HG03442 (cell line): ENCODE measurements around the gene ARID3B.
"Not testable (repeated sequence)": the region's sequence is repeated elsewhere in the genome, so short reads cannot be mapped to it uniquely, and the experiment has no call there.

Experiments
- ATAC-seq: cut with Tn5 transposase; IDR thresholded peaks from one replicate; pipeline ENCODE4 v1.9.1; 2021; ENCODE audit warnings: mild to moderate bottlenecking, moderate library complexity; ENCODE audit not compliant: unreplicated experiment

ARID3B gene

GRCh38 chr15:74618841-74619596, 78.0 kb downstream of the ARID3B start:
- no peak for ATAC-seq

DNA sequence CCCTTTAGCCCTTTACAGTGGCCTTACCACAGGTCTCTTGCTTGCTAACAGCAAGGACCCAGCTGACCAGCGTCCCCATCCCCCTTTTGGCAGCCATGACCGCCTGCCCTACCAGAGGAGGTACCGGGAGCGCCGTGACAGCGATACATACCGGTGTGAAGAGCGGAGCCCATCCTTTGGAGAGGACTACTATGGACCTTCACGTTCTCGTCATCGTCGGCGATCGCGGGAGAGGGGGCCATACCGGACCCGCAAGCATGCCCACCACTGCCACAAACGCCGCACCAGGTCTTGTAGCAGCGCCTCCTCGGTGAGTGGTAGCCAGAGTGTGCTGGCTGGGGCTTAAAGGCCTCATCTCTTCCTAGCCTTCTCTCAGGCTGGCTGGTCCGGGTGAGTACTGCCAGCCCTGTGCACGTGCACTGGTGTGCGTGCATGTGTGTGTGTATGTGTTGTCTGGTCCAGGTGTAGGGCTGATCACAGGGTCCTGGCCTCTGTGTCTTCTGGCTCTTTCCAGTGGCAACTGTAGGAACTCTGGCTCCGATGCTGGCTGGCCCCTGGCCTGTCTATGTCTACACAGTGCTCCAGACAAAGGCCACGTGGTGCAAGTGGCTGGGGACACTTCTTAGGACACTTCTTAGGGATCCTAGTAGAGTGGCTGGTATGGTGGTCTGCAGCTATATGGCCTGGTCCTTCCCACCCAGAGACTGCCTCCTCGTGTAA, 79.1 kb downstream of the ARID3B start:
- ATAC-seq: no peak

DNA sequence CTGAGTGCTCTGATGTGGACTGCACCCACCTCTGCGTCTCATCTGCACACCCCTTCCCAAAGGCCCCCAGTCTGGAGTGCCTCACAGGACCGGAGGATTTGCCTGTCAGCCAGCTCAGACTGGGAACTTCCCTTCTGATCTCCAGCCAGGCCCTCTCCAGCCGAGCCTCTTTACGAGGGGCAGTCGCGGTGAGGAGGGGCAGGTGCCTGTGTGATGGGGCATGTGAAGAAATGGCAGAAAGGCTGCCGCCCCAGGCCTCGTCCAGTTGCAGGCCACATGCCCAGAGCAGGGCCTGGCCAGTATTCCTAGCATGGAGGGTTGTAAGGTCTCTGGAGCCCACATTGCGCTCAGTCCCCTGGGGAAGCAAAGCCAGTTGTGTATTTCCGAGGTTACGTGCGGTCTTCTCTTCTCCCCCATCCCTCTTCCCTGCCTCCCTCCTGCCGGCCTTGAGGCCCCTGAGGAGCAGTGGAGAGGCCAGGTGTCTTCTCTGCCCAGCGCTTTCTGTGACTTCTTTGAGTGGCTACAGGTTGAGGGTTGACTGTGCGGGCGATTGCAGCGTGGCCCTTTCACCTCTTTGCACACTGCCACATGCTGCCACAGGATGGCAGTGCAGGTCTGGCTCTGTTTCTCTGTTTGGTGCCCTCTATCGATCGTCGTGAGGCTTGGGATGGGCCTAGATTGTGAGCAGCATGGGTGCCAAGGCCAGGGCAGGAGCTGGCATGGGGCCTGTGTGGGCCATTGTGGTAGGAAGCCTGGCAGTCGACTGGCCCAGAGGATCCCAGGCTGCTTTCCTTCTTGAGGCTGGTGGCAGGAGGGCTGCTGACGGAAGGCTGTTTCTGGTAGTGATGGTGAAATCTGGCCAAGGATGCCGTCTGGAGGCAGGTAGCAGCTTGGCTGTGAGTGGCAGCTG, 79.9 kb downstream of the ARID3B start:
- ATAC-seq: no peak

GRCh38 chr15:74621546-74621920, 80.5 kb downstream of the ARID3B start:
- ATAC-seq: no peak

DNA sequence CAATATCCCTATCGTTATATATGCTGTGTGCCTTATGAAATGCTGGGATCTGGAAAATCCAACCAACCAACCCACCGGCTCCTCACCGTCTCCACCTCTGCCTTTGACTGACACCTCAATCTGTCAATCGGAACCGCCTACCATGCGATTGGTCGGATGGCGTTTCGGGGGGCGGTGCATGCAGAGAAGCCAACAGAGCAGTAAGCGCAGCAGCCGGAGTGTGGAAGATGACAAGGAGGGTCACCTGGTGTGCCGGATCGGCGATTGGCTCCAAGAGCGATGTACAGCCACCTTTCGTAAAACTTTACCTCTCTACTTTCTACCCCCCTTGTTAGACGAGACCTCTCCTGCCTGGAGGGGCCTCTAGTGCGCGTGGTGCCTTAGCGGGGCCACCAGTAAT, 80.9 kb downstream of the ARID3B start:
- no peak for ATAC-seq

GRCh38 chr15:74622758-74623157, 81.7 kb downstream of the ARID3B start:
- ATAC-seq: no peak

GRCh38 chr15:74624020-74624602, 83.1 kb downstream of the ARID3B start:
- ATAC-seq: no peak

DNA sequence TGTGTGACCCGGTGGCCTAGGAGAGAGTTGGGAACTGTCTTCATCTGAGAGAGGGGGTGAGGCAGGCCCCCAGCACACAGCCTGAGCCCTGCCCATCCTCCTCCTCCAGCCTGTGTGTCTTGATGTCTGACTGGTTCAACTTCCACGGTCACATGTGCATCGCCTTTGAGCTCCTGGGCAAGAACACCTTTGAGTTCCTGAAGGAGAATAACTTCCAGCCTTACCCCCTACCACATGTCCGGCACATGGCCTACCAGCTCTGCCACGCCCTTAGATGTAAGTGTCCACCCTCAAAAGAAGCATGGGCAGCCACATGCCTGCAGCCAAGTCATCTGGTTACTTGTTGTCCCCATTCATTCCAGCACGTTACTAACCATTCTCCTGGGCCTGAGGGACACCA, 84.7 kb downstream of the ARID3B start:
- no peak for ATAC-seq

GRCh38 chr15:74626336-74626735, 85.3 kb downstream of the ARID3B start:
- ATAC-seq: no peak

- no peak for ATAC-seq
Observed at GRCh38 chr15:74626752-74627692, 86.0 kb downstream of the ARID3B start.

DNA sequence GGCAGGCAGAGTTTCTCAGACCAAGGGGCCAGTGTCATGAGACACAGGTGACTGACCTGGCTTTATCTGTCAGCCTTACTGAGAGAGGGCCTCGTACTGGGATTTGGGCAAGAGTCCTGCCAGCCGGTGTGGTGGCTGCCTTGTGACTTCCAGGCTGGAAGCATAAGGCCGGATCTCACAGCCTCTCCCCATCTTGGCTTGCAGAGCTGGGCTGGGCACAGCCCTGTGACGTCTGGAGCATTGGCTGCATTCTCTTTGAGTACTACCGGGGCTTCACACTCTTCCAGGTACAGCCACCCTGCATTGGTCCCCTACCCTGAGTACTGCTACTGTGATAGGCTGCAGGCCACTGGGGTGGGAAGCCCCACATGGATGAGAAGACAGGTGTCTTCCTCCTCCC, 86.7 kb downstream of the ARID3B start:
- no peak for ATAC-seq

GRCh38 chr15:74628199-74628598, 87.2 kb downstream of the ARID3B start:
- ATAC-seq: no peak

DNA sequence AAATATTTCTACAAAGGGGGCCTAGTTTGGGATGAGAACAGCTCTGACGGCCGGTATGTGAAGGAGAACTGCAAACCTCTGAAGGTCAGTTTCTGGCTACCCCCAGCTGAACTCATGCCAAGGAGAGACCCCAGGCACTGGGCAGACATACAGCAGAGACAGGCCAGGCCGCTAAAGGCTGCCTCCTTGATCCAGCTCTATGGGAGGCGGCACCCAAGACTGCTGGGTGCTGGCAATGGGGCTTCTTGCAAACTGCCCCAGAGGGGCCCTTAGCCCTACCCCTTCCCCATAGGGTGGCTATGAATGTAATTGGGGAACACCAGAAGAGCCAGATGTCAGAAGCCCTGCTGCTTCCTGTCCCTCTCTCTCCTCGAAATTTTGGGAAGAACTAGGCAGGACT, 87.9 kb downstream of the ARID3B start:
- ATAC-seq: no peak

DNA sequence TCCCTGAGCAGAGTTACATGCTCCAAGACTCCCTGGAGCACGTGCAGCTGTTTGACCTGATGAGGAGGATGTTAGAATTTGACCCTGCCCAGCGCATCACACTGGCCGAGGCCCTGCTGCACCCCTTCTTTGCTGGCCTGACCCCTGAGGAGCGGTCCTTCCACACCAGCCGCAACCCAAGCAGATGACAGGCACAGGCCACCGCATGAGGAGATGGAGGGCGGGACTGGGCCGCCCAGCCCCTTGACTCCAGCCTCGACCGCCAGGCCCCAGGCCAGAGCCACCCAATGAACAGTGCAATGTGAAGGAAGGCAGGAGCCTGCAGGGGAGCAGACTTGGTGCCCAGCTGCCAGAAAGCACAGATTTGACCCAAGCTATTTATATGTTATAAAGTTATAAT, 88.7 kb downstream of the ARID3B start:
- not testable (repeated sequence) for ATAC-seq

DNA sequence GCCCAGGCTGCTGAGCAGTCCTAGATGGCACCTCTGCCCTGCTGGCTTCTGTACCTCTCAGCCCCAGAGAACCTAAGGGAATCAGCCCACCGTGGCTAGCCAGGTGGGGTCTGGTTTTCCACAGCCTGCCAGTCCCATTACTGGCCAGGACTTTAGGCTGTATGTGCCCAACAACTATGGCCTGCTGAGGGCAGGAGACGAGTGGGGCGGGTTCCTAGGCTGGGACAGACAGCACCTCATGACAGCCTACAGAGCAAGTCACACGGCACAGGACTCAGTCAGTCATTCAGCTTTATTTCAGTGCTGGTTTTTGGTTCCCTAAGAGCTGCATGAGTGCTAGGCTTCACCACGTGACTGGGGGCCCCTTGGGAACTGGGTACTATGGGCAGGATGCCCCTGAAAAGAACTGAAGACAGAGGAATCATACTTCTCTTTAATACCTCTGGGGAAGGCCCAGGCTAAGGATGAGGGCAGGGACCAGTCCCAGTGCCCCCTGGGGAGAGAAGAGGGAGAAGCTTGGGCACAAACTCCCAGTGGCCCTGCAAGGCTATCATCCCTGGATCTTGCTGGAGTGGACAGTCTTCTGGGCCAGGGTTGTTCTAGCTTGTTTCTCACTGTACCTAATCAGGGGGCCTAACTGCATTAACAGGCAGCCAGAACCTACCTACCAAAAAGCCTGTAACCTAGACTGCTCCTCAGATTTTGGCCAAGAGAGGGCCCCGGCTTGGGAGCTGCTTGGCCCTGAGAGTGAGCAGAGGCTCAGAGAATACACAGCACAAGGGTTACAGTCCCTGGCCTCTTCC, 89.5 kb downstream of the ARID3B start:
- no peak for ATAC-seq

DNA sequence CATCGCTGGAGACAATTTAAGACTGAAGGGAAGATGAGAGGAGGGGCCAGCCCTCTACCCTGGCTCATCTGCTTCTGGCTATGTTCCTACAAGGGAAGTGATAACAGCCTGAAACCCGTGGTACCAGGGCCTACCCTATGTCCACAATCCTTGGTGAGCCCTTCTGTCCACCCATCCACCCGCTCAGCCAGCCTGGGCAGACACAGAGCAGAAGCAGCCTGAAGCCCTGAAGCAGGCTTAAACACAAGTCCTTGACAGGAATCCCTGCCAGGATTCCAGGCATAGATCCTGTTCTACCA, 90.0 kb downstream of the ARID3B start:
- no peak for ATAC-seq

DNA sequence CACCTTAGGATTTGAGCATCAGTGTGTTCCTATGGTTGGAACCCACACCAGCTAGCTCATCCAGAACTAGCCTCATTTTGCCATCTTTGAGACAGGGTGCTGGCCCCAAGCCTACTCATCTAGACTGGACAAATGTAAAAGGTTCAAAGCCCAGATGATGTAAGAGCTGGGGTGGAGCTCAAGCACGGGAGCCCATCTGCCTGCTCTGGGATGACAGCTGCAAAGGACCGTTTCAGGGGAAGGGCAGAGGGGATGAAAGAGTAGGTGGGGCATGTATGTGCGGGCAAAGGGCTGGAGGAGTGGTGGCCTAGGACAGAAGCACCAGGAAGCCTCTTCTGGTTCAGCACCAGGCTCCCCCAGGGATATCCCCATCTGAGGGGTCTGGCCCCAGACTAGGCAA, 90.4 kb downstream of the ARID3B start:
- no peak for ATAC-seq

DNA sequence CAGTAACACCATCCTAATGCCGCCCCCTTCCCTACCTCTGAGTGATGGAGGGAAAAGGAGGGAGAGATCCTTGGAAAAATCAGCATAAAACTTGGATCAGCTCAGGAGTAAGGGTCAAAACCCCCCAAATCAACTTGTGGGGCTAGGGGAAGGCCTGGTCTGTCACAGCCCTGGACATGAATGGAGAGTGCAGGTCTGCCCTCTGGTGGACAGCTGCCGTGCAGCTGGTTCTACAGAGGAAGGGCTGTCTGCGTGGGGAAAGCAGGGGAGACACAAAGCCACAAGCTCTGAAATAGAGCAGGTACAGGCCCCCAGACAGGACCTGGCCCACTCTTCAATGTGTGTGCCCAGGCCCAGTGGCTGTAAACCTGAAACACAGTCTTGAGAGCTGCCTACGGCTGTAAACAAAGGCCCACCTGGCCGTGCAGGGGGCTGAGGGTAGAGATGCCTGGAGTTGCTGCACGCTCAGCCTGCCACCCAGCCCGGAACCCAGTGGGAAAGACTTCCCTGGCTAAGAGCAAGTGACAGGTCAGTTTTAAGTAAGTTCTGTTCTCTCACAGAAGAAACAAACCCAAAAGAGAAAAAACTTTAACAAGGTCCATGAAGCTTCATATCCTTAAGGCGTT, 91.0 kb downstream of the ARID3B start:
- no peak for ATAC-seq

GRCh38 chr15:74632601-74633000, 91.6 kb downstream of the ARID3B start:
- ATAC-seq: no peak
